Activated T-cell treated with anti-CD3 and anti-CD28 coated beads, Interleukin-2, amount 50 U/mL, for 72 hours (primary cell): ENCODE data around the gene MAD2L2. TPM values are rescaled to one million over a fixed set of nuclear protein-coding genes. Genes with fewer than 3 reads are reported as not detected.

Experiments
- ATAC-seq, 2 donors: fragments of 150-1000 bp; cut with Tn5 transposase; replicated peaks in 1 of 2; 2 replicates each; pipeline ENCODE4 v1.10.0; 2021; ENCODE audit warnings: moderate library complexity in 2 of 2, mild to moderate bottlenecking in 1 of 2
- DNase-seq, 2 donors: peaks; one replicate each; pipeline ENCODE4 v3.0.0; 2021 to 2022; ENCODE audit warnings: mixed read lengths in 1 of 2
- H3K27ac Mint-ChIP-seq: one replicate; pipeline ENCODE4 v1.8.0; 2022; ENCODE audit warnings: mild to moderate bottlenecking, moderate library complexity, mixed read lengths
- H3K27me3 Mint-ChIP-seq: one replicate; pipeline ENCODE4 v1.8.0; 2022; ENCODE audit warnings: low read depth, mixed read lengths
- H3K36me3 Mint-ChIP-seq, 2 donors: one replicate each; pipeline ENCODE4 v1.8.0; 2022; ENCODE audit warnings: mixed read lengths in 2 of 2, mild to moderate bottlenecking in 1 of 2; ENCODE audit not compliant: insufficient read depth in 2 of 2
- H3K4me1 Mint-ChIP-seq: one replicate; pipeline ENCODE4 v1.8.0; 2022; ENCODE audit warnings: low read depth, mixed read lengths
- H3K4me3 Mint-ChIP-seq, 2 donors: one replicate each; pipeline ENCODE4 v1.8.0; 2022; ENCODE audit warnings: mild to moderate bottlenecking in 2 of 2, mixed read lengths in 2 of 2, moderate library complexity in 2 of 2
- H3K9me3 Mint-ChIP-seq, 2 donors: one replicate each; pipeline ENCODE4 v1.8.0; 2022; ENCODE audit warnings: mixed read lengths in 2 of 2
- total RNA-seq, 2 donors: library from RNA; stranded (reverse); gene quantifications; one replicate each; pipeline ENCODE4 v1.2.3, GENCODE V29; 2022

The MAD2L2 gene
- total RNA-seq, 2 donors from 2014 or later, result 76.5 to 78.7 TPM

DNA sequence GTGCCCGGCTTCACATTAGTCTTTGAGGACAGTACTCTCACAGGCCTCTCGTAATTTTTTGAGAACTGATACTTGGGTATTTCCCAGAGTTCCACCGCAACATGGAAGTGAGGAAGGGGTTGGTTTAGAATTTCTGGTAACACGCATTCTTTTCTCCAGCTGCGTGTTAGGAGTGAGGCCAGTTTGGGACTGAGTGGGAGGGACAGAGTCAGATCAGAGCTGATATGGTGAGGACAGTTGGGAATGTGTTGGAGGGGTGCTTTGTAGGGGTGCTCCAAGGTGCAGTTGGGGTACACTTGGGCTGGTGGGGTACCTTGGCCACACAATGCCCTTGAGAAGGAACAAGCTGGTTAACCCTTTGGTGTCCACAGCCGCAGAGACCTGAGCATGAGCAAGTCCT lies 10.2 kb downstream of the MAD2L2 start:
- no peak overlapping the region for H3K27ac Mint-ChIP-seq
- H3K4me3 Mint-ChIP-seq, result no peak overlapping the region
- H3K36me3 Mint-ChIP-seq, result peaks cover 0 to 4% of the 10 kb centered on the region in 2 donors
- no peaks in the 10 kb centered on the region for H3K4me1 Mint-ChIP-seq
- DNase-seq (no peak), ATAC-seq (no peak)
- H3K27me3 Mint-ChIP-seq, result no peaks in the 10 kb centered on the region
- no peaks in the 10 kb centered on the region for H3K9me3 Mint-ChIP-seq

DNA sequence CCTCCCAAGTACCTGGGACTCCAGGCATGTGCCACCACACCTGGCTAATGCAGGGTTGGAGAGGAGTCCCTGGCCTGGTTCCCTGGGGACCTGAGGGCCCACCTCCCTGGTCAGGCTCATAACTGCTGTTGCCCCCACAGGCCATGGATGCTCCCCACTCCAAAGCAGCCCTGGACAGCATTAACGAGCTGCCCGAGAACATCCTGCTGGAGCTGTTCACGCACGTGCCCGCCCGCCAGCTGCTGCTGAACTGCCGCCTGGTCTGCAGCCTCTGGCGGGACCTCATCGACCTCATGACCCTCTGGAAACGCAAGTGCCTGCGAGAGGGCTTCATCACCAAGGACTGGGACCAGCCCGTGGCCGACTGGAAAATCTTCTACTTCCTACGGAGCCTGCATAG lies 12.4 kb downstream of the MAD2L2 start:
- ATAC-seq, result no peak

GRCh38 chr1:11664336-11665065 lies 16.4 kb downstream of the MAD2L2 start:
- Mint-ChIP-seq H3K27ac (peak overlapping the region; percentile 81), H3K4me1 (peaks cover 4% of the 10 kb centered on the region), H3K36me3 (peaks cover 0 to 1% of the 10 kb centered on the region in 2 donors), H3K27me3 (no peaks in the 10 kb centered on the region), H3K4me3 (peak overlapping the region; percentile 81 to 84), H3K9me3 (no peaks in the 10 kb centered on the region)
- peak; percentile 68 for ATAC-seq
- peak; percentile 57 to 68 for DNase-seq

More for the DNA sequence above, 12.4 kb downstream of the MAD2L2 start:
- H3K36me3 Mint-ChIP-seq, result no peaks in the 10 kb centered on the region
- no peaks in the 10 kb centered on the region for H3K27me3 Mint-ChIP-seq
- H3K4me1 Mint-ChIP-seq, result peaks cover 4% of the 10 kb centered on the region
- no peaks in the 10 kb centered on the region for H3K9me3 Mint-ChIP-seq
- no peak overlapping the region for H3K27ac Mint-ChIP-seq
- no peak for DNase-seq
- no peak overlapping the region for H3K4me3 Mint-ChIP-seq

- Mint-ChIP-seq H3K4me1 (peaks cover 4% of the 10 kb centered on the region), H3K9me3 (no peaks in the 10 kb centered on the region), H3K27ac (no peak overlapping the region), H3K4me3 (no peak overlapping the region), H3K27me3 (no peaks in the 10 kb centered on the region), H3K36me3 (peaks cover 0 to 2% of the 10 kb centered on the region in 2 donors)
- DNase-seq (no peak), ATAC-seq (no peak)
Observed at GRCh38 chr1:11661103-11661502, 19.8 kb downstream of the MAD2L2 start.

GRCh38 chr1:11659748-11660147 lies 21.2 kb downstream of the MAD2L2 start:
- Mint-ChIP-seq H3K9me3 (no peaks in the 10 kb centered on the region), H3K4me3 (no peak overlapping the region), H3K27me3 (no peaks in the 10 kb centered on the region), H3K4me1 (peaks cover 12% of the 10 kb centered on the region), H3K27ac (no peak overlapping the region), H3K36me3 (peaks cover 0 to 2% of the 10 kb centered on the region in 2 donors)
- no peak for ATAC-seq
- no peak for DNase-seq

DNA sequence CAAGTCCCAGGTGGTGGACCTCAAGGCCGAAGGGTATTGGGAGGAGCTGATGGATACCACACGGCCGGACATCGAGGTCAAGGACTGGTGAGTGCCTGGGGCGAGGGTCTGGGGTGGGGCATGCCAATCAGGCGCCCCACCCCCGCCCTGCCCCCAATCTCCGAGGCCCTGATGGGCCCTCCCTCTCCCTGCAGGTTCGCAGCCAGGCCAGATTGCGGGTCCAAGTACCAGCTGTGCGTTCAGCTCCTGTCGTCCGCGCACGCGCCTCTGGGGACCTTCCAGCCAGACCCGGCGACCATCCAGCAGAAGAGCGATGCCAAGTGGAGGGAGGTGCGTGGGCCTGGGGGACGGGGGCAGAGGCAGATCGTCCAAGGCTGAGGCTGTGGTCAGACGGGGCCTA lies 22.4 kb downstream of the MAD2L2 start:
- Mint-ChIP-seq H3K9me3 (no peaks in the 10 kb centered on the region), H3K27me3 (no peaks in the 10 kb centered on the region), H3K27ac (no peak overlapping the region), H3K36me3 (peaks cover 0 to 2% of the 10 kb centered on the region in 2 donors), H3K4me3 (no peak overlapping the region), H3K4me1 (peaks cover 9% of the 10 kb centered on the region)
- DNase-seq (no peak), ATAC-seq (no peak)

- H3K27me3 Mint-ChIP-seq, result no peaks in the 10 kb centered on the region
- peaks cover 0 to 2% of the 10 kb centered on the region in 2 donors for H3K36me3 Mint-ChIP-seq
- H3K9me3 Mint-ChIP-seq, result no peaks in the 10 kb centered on the region
Observed at GRCh38 chr1:11657654-11658053, 23.3 kb downstream of the MAD2L2 start.

DNA sequence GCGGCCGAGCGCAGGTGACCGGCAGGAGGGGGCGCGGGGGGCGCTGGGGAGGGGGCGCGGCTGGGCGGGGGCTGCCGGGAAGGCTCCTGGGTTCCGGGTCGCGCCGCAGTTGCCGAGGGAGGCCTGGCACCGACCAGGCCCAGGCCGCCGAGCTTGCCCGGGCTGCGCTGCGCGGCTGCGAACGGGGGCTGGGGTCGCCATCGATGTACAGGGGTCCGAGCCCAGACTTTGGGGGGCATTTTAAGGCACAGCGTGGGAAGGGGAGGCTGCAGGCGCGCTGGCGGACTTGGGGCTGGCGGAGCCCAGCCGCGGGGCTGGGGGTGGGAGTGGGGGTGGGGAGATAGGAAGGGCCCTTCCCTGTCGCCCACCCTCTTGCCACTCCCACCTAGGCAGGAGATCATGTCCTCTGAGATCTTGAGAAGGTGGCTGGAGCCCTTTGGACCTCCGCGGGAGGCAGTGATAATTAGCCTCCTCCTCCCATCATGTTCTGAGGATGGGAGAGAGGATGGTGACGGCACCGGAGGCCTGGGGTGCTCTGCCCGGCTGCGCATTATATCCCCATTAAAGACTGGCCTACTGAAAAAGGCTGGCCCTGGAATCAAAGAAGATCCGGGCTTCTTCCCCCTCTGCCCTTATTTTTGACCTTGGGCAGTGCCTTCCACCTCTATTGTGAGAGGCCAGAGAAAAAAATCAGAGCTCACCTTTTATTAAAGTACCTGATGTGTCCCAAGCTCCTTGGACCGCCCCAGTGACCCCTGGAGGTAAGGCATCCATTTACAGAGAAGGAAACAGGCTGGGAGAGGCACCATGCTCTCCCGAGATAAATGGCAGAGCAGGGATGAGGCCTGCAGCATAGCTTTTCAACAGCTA lies 25.8 kb downstream of the MAD2L2 start:
- peak; percentile 22 to 23 for ATAC-seq
- no peaks in the 10 kb centered on the region for H3K9me3 Mint-ChIP-seq
- H3K36me3 Mint-ChIP-seq, result peaks cover 0 to 2% of the 10 kb centered on the region in 2 donors
- peak overlapping the region; percentile 77 to 80 for H3K4me3 Mint-ChIP-seq
- H3K4me1 Mint-ChIP-seq, result peaks cover 18% of the 10 kb centered on the region
- H3K27ac Mint-ChIP-seq, result no peak overlapping the region
- no peak for DNase-seq
- peaks cover 6% of the 10 kb centered on the region for H3K27me3 Mint-ChIP-seq

More at GRCh38 chr1:11657654-11658053, 23.3 kb downstream of the MAD2L2 start:
- Mint-ChIP-seq H3K27ac (no peak overlapping the region), H3K4me3 (no peak overlapping the region), H3K4me1 (peaks cover 8% of the 10 kb centered on the region)
- ATAC-seq, result no peak
- DNase-seq, result no peak

GRCh38 chr1:11654137-11654938 lies 26.6 kb downstream of the MAD2L2 start, which contains the start of the genes FBXO2 and FBXO44:
Gene FBXO2, minus strand, starts transcription at chr1:11654429. Its CDS starts 89 bp downstream, at chr1:11654340.
Gene FBXO44, plus strand, starts transcription at chr1:11654877. Its CDS starts 959 bp downstream, at chr1:11655836.
- Mint-ChIP-seq H3K27ac (no peak within 1 kb of the TSS), H3K36me3 (peaks cover 0 to 1% of the 10 kb centered on the region in 2 donors), H3K9me3 (no peaks in the 10 kb centered on the region), H3K4me3 (peak within 1 kb of the TSS; percentile 77 to 80), H3K4me1 (peaks cover 25% of the 10 kb centered on the region), H3K27me3 (peaks cover 6% of the 10 kb centered on the region)
- DNase-seq (peak; percentile 60 to 73), ATAC-seq (peak; percentile 78 to 84)

DNA sequence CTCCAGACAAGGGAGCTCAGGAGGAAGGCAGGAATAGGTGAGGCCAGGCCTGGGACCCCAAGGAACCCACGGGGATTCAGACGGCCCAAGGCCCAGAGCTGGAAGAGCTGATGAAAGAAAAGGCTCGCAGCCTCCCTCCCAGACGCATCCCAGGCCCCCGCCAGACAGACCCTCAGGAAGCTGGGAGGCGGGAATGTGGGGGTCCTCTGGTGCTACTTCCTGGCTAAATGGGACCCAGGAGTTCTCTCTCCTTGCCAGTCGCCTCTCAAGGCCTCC lies 27.1 kb downstream of the MAD2L2 start:
- Mint-ChIP-seq H3K27ac (no peak overlapping the region), H3K4me1 (peaks cover 25% of the 10 kb centered on the region), H3K9me3 (no peaks in the 10 kb centered on the region), H3K27me3 (peaks cover 6% of the 10 kb centered on the region), H3K36me3 (peaks cover 0 to 1% of the 10 kb centered on the region in 2 donors), H3K4me3 (peak overlapping the region; percentile 60 to 77)
- no peak for DNase-seq
- ATAC-seq, result no peak

GRCh38 chr1:11653101-11653860 lies 27.7 kb downstream of the MAD2L2 start:
- ATAC-seq (no peak), DNase-seq (no peak)
- Mint-ChIP-seq H3K27me3 (peaks cover 6% of the 10 kb centered on the region), H3K4me3 (peak overlapping the region; percentile 60 to 77), H3K9me3 (no peaks in the 10 kb centered on the region), H3K36me3 (peaks cover 0 to 1% of the 10 kb centered on the region in 2 donors), H3K4me1 (peaks cover 25% of the 10 kb centered on the region), H3K27ac (no peak overlapping the region)

- DNase-seq (no peak), ATAC-seq (no peak)
- Mint-ChIP-seq H3K4me1 (peaks cover 25% of the 10 kb centered on the region), H3K9me3 (no peaks in the 10 kb centered on the region), H3K27me3 (peaks cover 6% of the 10 kb centered on the region), H3K27ac (no peak overlapping the region), H3K4me3 (peak overlapping the region in 1 of 2 donors; percentile 17), H3K36me3 (no peaks in the 10 kb centered on the region)
Observed at GRCh38 chr1:11652203-11652780, 28.7 kb downstream of the MAD2L2 start.
